ENCODE measurements around the gene FRMD4A.
A peak's percentile ranks its signal among the peaks of the same experiment; 100 is the strongest.
"Not testable (repeated sequence)": the region's sequence is repeated elsewhere in the genome, so short reads cannot be mapped to it uniquely, and the experiment has no call there.

Gene FRMD4A

DNA sequence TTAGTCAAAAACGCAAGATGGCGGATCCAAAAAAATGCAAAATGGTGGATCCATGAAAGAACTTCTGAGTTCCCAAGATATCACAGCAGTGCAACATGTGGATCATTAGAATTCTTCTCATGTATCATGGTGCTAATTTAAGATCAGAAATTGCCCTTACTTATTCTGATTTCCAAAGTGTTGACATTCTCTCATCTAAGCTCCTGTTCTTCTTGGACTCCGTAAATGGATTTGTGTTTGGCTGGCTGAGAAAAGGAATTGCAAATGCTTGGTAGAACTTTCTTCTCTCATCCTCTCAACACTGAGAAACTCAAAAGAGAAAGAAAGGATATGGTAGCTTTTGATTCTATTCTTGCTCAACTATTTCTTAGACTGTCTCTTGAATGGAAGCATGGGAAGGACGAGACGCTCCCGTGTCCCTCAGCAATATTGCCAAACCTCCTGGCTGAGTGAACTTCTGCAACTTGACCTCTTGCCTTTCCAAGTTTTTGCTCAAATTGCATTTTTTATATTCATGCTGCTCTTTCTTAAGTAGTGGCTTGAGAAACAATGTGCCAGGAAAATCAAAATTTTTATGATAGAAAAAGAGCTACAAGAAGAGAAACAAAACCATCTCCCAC lies 44.7 kb downstream of the FRMD4A start:
- DNase-seq: no peak

DNA sequence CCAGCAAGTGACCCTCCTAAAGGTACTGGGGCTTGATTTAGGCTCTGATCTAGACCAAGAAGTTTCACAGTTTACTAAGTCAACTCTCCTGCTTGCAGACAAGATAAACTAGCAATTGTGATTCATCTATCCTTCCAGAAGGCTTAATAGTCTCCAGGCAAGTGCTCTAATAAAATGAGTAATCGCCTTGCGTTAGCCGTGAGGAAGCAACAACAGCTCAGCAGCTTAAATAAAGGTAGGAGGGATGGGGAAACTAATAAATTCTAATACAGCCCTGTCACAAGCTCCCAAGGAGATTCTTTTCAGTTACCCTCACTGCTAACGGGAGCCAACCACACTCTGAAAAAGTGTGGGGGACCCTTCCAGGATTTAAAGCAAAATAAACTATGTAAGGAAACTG lies 48.4 kb downstream of the FRMD4A start:
- no peak for DNase-seq

DNA sequence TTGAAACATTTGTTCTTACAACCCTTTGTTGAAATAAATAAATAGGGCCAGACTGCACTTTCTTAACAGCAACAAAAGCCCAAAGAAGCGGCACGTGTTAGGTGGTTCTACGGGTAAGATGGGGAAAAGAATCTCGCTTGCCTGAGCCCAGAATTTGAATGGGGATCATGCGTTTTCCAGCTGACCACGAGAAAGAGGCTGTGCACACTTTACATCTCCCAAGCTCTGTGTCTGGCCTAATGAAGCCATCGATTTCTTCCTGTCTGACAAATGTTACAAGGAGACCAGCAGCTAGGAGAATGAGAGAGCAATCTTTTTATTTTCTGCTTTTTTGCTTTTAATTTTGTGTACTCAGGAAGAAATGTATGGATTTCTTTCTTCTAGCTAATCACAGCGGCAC lies 52.2 kb downstream of the FRMD4A start:
- DNase-seq: no peak

DNA sequence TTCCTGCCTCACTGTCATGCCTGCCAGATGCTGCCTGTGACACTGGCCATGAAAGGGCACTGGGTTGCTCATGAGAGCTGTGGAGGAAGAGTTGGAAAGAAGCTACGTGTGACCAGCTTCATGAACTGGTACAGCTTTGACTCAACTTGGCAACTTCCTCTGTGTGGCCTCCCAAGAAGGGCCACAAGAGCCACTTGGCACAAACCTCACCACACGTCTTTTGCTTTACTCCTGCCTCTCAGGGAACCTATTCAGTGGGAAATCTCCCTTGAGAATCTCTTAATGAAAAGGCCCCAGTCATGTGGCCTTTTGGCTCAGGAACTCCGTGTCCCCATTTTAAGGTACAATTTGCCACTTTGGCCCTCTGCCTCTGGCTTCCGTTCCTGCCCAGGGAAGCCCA lies 54.5 kb downstream of the FRMD4A start:
- DNase-seq: no peak

DNA sequence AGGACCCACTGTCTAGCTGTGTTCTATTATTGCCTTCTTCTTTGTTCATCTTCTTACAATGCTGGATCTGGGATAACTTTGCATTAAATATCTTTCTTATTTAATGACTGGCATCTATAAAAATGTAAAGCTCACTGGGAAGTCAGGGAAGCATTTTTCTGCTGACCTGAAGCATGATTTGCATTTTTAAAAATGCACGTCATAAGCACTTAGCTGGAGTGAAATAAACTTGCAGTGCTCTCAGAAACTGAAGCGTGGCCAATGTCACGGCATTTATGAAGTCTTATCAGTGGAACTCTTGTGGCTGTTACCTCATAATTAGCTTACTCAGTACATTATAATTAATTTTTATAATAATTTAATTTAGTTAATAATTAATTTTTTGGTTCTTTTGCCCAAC lies 59.1 kb downstream of the FRMD4A start:
- DNase-seq: no peak

DNA sequence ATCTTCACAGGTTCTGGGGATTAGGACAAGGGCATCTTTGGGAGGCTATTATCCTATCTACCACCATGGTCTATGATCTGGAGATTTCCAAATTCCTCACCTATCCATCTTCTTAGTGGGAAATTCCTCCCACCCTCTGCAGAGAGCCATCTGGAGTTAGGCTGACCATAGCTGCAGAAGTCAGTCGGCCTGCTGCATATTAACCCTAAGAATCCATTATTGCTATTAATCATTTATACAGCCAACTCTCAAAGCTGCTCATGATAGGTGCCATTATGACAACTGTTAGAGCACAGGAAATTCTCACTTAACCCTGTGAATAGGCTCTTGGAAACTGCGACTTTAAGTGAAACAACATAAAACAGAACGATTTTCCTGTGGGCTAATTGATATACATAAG lies 60.4 kb downstream of the FRMD4A start:
- DNase-seq: no peak

DNA sequence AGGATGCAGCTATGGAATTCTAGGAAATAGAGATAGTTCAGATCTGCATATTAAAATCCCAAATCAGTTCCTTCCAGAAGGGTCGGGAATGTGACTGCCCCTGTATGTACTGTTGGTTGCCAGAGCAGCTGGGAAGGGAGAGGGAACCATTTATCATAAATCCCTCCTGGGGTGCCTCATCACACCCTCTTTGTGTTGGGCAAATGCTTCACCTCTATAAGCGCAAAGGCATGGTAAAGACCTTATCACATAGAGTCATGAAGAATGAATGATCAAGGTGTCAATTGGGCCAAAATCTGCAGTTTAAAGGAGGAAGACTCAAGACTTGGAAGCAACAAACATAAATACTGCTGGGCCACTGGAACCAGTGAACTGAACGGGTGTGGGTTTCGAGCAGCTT lies 65.0 kb downstream of the FRMD4A start:
- DNase-seq: no peak

DNA sequence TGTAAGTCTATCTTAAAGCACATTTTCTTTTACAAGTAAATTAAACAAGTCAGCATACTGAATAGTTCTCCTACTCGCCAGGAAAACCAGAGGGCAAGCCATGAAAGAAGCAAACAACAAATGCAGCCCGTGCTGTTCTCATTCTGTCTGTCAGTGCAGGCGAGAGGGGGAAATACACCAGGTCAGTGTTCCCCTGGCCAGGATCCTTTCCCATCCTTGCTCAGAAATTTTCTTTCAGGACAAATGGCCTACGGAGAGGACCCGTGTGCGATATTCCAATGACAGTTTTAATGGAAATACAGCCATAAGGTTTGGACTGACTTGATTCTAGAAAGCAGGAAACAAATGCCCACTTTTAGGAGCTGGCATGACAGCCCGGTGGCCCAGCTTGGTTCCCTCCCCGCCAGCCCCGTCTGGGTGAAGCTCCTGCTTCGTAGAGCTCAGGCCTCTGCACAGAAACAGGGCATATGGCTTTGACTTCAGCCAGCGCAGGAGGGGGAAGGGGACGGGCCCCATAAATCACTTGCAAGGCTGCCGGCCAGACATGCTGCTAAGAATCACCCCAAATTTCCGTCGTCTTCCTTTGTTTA lies 67.8 kb downstream of the FRMD4A start:
- DNase-seq: no peak

DNA sequence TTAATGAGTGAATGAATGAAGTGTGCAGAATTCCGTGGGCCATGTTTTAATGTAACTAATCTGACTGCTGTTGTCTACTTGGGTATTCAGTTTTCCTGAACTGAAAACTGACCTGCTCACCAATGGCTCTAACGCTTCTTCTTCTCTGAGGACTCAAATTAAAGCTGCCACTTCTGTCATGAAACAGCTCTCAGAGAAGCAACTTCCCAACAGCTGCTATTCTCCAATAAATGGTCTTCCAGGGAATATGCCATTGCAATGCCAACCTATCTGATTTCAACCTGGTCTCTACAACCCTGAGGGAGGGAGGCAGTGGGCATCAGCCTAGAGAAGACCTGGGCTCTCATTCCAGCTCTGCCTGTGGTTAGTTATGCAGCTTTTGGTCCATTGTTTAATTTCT lies 69.4 kb downstream of the FRMD4A start:
- no peak for DNase-seq

DNA sequence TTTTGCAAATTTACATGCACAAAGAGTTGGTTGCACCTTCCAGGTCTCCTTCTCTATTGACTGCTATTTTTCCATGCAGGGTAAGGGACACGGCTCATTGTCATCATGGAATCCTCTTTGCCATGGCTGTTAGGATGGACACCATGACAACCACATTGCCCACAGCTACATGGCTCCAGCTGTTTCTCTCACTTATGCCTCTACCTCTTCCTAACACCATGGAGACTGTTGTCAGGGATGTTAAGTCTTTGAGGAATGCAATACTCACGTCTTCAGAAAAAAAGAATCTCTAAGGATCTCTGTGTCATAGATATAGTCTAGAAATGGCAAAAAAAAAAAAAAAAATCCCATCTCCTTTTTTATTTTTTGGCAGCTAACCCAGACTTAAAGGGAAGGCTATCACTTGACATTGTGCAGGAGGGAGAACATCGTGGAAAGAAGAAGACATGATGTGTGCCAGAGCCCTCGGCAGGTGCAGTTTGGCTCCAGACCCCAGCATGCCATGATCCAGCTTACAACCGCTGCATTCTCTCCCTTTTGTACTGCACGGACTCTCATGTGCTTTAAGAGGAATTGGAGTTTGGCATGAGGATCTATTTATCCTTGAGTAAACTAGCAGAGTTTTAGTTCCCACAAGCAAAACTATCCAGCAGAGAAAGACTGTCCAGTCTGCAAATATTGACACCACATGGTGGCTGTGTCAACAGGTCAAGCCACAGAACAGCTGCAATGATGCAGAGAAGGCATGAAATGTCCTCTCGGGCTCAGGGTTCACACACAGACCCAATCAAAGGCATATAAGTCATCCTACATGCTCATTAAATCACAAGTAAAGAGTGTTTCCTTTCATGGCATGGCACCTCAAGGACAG lies 70.8 kb downstream of the FRMD4A start:
- DNase-seq: no peak

DNA sequence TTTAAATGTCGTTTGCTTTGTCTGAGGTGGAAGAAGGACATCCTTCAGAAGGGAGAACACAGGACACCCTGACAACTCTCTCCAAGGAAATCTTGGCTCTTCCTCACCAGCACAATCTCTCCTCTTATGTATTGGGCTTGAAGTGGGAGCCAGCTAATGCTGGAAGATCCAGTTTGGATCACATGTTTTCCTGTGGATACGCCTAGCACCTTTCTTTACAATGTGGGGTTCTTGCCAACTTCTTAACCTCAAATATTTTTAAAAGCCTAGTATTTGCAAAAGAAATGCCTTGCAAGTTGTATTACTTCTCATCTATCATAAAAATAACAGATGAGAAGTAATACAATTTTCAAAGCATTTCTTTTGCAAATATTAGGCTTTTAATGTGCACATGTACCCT lies 76.4 kb downstream of the FRMD4A start:
- DNase-seq: no peak

DNA sequence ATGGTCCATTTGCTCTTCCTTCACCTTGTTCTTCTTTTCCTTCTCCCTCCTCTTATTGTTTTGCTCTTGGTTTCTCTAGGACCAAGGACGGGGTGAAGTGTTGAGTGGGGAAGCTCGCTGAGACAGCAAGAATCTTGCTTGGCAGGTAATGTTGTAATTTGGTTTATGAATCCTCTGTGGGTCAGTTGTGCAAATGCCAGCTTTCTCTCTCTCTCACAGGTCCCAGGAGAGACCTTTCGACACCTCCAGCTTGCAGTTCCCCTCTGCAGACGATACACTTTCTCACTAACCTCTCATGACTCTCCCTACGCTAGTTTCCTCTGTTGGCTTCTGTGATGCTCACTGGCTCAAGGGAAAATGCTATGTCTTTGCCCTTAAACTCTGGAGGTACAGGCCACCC lies 77.0 kb downstream of the FRMD4A start:
- DNase-seq: no peak

DNA sequence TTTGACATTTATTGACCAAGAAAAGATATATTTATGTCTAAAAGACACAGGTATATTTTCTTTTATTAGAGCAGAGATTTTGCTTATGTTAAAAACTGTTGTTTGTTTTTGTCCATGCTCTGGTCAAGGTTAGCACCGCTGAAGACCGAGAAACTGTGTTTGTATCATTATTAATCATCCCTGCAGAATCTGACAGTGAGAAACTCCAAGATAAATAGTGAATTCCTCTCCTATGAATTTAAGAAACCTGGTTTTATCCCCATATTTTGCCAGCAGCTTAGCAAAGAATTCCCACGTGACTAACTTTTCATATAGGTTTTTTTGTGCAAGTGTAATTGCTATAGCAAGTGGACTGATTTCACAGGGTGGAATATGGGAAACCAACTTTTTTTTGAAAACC lies 77.6 kb downstream of the FRMD4A start:
- no peak for DNase-seq

DNA sequence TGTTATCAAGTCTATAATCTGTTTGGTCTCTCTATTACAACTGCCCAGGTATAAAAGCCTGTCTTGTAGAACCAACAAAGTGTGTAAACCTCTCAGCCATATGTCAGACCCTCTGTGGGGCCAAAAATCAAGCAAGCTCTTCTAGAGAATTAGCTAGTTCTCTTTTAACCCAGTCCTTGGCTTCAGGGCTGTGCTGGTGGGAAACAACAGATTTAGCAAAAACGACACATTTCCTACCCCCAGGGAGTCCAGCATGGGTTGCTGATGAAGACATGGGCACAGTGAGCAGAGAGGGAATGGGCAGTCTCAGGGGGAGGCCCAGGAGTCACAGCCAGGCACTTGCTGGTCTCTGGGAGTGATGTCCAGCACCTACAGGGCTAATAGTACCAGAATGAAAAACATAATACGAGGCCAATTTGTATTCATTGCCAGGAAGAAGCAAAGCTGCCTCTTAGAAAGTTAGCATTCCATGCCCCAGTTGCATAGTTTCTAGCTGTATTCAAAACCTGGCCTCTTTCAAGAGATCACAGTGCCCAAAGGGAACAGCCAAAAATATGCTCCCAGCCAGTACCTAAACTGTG lies 80.1 kb downstream of the FRMD4A start:
- no peak for DNase-seq

DNA sequence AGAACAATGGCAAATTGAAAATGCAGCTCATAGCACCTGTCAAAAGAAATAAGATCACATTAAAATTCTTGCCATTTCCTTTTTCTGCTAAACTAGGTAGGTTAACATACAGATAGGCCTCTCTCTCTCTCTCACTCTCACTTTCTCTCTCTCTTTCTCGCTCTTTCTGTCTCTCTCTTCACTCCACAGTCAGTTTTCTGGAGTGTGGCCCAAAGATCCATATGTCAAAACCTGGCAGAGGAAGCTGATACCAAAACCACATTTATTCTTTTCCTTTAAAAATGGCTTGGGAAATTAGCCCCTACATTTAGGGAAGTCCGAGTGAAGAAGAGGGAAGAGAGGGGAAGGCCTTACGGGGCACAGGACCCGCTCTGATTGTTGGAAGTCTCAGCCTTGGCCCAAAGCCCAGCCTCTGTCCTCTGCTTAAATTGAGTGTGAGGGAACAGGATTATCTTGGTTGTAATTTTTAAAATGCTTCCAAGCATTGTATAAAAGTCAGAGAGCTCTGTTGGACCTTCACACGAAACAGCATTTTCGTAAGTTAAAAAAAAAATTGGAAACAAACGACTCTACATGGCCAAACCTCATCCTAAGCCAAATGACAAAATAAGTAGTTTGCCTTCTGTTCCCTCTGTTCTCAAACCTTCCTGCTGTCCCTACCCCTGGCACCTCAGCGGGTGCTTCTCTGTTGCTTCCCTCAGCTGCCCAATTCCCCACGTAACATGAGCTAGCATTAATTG lies 83.2 kb downstream of the FRMD4A start:
- no peak for DNase-seq

DNA sequence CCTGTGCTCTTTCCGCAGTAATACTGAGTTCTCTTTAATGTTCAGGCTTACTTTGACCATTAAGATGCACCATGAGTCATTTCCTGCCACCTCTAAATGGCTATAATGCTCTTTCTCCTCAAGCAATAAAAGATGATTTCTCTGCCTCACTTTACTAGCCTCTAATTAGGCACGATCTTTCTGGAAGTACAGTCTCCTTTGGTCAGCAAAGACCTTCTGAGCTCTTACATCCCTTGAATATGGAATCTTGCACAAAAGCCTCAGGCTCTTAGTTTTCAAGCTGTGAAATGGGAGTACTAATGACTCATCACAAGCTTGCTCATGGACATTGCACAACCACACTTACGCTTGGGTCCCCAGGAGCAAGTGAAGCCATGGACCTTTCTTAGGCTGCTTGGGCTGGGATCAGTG lies 85.9 kb downstream of the FRMD4A start:
- no peak for DNase-seq

DNA sequence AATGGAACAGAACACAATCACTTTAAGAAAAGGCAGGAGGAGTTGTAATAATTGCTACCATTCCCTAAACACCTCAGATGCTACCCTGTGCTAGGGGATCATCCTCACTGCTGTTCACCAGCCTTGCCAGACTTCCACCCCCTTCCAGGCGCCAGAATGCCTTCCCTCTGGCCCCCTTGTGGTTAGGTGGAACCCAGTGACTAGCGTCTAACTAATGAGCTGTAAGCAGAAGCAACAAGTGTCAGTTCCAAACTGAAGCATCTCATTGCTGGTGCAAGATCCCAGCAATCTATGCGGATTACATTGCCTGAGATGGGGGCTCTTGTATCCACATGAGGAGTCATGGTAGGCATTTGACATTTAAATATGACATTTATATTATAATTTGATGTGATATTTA lies 86.6 kb downstream of the FRMD4A start:
- DNase-seq: no peak

DNA sequence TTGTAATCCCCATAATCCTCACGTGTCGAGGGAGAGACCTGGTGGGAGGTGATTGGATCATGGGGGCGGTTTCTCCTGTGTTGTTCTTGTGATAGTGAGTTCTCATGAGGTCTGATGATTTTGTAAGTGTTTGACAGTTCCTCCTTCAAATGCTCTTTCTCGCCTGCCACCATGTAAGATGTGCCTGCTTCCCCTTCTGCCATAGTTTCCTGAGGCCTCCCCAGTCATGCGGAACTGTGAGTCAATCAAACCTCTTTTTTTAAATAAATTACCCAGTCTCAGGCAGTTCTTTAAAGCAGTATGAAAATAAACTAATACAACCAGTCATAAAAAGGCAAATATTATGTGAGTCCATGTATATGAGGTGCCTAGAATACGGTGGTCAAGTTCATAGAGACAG lies 87.5 kb downstream of the FRMD4A start:
- DNase-seq: no peak

DNA sequence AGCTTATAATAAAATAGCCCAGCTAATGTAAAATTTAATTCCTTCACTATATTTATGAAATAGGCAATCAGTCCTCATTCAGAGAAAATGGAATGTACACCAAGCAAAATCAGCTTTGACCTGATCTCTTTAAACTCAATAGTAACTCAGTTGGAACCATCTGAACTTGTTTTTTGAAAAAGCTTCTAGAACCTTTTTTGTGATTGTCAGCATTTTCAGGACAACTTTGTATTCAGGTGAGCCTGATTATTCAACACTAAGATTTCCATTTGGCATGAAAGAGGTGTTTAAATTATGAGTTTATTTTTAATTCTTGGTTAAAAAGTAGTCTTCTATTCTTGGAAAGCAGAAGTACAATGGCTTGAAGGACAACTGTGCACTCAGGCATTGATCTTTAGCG lies 89.5 kb downstream of the FRMD4A start:
- DNase-seq: no peak

DNA sequence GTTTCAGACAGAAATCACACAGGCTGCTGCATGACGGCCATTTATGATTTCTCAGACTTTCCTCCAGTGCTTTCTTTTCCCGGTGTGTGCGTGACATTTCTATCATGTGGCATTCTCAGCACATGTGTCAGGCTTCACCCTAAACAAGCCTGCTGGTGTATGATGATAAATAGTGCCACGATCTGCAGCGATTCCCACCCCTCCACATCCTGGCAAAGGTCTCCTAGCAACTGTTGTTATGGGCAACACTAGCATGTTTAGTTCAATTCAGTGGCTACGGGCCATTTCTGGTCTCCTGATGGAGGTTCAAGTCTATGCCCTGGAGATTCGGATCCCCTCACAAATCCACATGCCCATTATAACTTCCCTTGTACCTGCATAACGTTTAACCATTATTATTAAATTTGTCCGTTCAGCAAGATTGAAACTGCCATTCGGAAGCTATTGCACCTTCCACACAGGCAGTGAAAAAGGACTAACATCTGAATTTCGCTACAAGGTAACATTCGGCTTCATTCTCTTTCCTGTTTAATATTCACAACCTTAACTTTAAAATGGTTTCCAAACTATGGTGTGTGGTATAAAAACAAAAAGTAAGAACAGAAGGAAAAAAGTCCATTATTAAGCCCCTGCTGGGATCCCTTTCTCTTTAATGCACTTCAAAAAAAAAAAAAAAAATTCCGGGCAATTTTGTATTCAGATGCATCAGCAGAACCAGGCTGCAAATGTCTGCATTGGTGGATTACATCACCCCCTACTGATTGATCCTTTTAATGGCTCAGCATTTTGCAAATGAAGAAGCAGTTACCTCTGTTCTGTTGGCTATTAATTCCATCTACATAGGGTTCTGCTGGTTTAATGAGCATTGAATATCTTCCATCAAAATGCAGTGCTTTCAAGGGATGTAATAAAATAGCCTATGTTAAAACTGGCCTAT lies 90.2 kb downstream of the FRMD4A start:
- peak; percentile 1 for DNase-seq

DNA sequence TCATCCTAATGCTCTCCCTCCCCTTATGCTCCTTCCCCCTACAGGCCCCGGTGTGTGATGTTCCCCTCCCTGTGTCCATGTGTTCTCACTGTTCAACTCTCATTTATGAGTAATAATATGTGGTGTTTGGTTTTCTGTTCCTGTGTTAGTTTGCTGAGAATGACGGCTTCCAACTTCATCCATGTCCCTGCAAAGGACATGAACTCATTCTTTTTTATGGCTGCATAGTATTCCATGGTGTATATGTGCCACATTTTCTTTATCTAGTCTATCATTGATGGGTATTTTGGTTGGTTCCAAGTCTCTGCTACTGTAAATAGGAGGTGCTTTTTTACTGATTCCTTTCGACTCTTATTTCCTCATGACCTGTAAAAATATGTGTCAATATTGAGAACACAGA lies 92.1 kb downstream of the FRMD4A start:
- DNase-seq: not testable (repeated sequence)

DNA sequence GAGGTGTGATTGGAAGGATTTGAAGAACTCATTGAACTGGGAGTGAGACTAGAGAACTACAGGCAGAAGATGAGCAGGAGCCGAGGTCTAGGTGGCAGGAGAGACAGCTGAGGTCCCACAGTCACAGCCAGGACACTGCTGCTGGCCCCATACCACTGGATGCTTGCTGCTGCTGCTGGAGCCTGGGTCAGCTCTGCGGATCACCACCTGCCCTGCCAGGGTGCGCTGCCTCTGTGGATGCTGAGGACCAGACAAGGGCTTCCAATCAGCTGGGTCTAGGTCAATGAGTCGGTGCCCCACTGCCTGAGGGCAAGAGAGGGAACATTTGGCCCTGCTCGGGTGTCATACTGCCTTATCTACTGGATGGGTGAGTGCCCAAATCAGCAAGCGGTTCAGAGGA lies 94.4 kb downstream of the FRMD4A start:
- DNase-seq: no peak
